GM04504 (cell line): Measurements from ENCODE around the gene TMX3.

Experiments
- DNase-seq: peaks from one replicate; pipeline ENCODE4 v3.0.0-alpha.2; 2012; ENCODE audit warnings: low read depth

TMX3 gene

DNA sequence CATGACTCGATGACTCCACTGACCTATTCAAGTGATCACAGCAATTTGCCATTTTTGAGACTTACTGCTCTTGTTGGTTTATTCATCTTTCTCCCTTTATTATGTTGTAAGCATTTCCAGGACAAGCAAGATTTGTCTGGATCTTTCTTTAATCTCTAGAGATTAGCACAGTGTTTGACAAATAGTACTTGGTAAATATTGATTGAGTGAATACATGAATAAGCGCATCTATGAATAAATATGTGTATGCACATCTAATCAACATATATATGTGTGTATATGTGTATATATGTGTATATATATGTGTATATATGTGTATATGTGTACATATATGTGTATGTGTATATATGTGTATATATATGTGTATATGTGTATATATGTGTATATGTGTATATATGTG is 7.3 kb downstream of the TMX3 start:
- no peak for DNase-seq

DNA sequence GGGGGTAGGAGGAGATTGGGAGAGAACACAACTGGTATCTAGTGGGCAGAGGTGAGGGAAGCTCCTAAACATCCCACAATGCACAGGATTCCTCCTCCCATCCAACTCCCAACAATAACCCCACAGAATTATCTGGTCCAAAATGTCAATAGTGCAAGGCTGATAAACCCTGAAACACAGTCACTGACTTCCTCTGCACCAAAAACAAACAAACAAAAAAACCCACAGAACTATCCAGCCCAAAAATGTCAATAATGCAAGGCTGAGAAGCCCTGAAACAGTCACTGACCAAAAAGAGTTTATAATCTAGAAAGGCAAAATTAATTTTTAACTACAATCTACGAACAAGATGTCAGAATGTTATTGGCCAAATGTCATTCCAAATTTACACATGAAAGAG is 9.8 kb downstream of the TMX3 start:
- DNase-seq = no peak

DNA sequence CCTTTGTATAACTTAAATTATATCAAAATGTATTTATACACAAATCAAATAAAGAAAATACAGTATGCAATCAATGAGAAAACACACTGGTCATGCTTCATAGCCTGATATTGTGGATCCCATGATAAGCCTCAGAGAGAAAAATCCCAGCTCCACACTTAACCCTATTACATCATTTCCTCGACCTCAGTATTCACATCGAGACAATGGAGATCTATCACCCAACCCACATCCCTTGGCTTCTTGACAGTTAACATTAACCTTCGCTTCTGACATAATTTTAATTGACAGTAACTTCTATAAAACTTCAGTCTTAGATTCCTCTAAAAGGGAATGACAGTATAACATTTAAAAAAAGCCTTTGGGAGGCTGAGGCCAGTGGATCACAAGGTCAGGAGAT is 11.6 kb downstream of the TMX3 start:
- DNase-seq = no peak

DNA sequence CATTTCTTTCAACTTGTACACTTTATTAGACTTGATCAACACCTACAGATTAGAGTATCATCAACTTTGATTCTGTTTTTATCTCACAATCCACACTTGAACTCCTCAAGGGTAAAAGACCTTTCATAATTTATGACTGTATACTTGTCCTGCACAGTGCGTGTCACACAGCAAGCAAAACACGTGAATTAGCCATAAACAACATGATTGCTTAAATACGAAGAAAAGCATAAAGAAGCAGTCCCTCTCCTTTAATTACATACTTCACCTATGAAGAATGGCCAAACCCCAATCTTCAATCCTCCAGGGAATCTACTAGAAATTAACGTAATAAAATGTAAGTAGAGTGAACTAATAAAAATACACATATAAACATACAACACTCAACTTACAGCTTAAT is 13.6 kb downstream of the TMX3 start:
- no peak for DNase-seq

GRCh38 chr18:68699043-68699442 is 15.9 kb downstream of the TMX3 start:
- peak; percentile 39 for DNase-seq

DNA sequence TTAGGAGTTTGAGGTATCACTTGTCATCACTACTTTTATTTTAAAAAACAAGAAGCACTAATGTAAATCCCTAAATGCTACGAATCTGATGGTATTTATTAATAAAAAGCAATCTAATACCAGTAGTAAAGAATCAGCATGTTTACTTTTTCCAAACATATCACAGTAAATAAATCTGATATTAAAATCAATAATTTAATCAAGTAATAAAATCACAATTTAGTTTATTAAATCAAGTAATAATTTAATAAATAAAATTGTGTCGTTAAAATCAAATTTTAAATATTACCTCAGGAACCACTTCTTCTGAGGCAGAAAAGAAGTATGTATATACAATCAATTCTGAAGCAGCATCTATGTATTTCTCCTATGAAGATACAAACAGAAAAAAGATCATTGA is 18.0 kb downstream of the TMX3 start:
- no peak for DNase-seq

DNA sequence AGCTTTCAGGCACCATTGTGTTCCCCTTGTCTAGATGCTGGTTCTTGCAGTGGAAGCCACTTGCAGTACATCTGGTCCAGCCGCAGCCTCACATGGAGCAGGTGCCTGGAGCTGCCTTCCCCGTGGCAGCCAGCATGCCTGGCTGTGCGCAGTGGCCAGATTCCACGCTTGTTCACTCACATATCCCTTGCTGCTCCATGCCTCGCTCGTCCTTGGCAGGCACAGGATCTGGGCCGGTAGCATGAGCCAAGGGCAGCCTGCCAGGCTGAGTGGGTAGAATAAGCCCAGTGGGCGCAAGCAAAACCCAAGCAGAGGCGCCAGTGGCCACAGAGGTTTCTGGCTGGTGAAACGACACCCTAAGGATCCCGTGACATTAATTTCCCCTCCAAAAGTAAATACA is 20.6 kb downstream of the TMX3 start:
- DNase-seq = no peak

- no peak for DNase-seq
Observed at GRCh38 chr18:68693091-68693815, 21.7 kb downstream of the TMX3 start.

DNA sequence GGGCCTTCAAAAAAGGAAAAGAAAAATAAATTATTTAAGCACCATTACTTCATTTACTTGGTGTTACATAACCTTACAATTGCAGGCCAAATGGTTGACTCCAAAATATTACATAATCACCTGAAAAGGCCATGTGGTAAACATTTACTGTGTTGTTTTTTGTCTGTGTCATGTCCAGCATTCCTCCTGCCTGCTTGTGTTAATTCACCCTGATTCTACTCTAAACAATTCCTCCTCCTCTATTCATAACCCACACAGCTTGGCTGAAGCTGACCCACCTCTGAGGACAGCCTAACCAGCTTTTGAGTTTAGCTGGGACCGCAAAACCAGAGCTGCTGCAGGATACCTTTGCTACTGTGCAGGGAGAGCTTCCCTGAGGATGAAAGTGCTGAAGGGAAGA is 35.4 kb downstream of the TMX3 start:
- peak; percentile 77 for DNase-seq

GRCh38 chr18:68676913-68677312 is 38.0 kb downstream of the TMX3 start:
- DNase-seq = no peak

DNA sequence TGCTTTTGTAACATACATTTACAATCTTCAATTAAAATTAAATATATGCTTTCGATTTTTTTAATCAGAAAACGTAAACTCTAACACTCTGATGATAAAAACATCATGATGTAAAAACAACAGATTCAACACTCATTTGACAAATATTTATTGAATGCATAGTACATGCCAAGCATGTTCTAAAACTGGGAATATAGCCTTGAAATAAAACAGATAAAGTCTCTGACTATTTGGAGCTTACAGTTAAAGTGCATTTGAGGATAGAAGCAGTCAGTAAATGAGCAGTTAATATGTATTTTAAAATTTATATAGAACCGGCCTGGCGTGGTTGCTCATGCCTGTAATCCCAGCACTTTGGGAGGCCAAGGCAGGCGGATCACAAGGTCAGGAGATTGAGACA is 47.8 kb downstream of the TMX3 start:
- no peak for DNase-seq

DNA sequence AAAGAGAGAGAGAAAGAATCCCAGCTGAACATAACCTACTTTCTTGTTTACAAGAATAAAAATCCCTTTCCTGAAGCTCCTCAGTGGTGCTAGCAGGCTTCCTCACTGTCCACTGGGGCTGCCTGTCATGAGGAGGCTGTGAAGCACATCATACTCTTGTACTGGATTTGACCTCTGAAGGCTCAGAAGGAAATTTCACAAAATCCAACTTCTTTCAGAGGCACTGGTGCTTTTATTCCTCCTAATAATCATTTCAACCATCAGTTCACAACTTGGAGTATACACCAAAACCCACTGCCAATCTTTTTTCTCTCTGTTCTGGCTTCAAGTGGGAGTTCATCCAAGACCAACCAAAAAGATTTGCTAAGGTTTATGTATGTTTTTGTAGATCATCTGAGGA is 48.5 kb downstream of the TMX3 start:
- no peak for DNase-seq

GRCh38 chr18:68665628-68666027 is 49.3 kb downstream of the TMX3 start:
- DNase-seq = no peak

GRCh38 chr18:68662754-68663153 is 52.2 kb downstream of the TMX3 start:
- DNase-seq = peak; percentile 7

- peak; percentile 28 for DNase-seq
Observed at GRCh38 chr18:68660354-68661183, 54.3 kb downstream of the TMX3 start.

DNA sequence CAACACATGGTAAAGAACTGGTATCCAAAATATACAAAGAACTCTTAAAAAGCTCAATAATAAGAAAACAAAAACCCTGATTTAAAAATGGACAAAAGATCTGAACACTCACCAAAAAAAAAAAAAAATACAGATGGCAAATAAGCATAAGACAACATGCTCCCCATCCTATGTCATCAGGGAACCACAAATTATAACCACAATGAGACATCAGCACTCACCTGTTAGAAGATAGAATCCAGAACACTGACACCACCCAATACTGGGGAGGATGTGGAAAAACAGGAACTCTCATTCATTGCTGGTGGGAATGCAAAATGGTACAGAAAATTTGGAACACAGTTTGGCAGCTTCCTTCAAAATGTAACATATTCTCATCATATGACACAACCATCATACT is 66.7 kb downstream of the TMX3 start:
- DNase-seq = no peak

DNA sequence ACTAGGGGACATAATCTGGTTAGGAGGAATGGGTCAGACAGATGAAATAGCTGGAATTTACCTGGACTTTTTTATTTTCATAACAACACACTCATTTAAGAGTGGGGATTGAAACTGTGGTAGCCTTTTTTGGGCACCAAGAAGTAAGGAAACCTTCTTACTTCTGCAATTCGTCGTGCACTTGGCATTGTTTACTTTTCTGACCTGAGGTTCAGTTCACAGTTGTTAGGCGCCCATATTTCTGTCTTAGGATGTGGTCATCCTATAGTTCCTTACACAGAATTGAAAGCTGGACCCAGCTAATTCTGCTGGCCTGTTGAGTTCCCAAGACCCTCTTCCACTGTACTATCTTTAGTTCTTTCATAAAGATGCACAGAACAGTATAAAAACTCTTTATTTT is 72.9 kb downstream of the TMX3 start:
- DNase-seq = no peak

- DNase-seq = no peak
Observed at GRCh38 chr18:68640861-68641260, 74.0 kb downstream of the TMX3 start.

DNA sequence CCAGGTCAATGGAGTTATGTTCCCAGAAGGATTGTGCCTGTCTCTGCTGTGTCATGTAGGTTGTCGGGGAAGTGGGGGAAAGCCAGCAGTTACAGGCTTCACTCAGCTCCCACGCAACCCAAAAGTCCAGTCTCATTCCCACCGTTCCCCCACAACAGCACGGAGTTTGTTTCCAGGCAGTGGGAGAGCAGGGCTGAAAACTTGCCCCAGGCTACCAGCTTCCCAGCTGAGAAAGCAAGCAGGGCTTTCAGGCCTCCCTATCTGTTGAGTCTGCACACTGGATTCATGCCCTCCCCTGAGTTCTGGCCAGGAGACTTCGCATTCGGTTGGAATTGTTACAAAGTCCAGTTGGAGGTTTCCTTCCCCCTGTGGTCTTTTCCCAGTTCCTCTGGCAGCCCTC is 76.3 kb downstream of the TMX3 start:
- DNase-seq = no peak

- no peak for DNase-seq
Observed at GRCh38 chr18:68627812-68628211, 87.1 kb downstream of the TMX3 start.
